HepG2 (cell line): Measurements from ENCODE around the gene MPI. TPM values are rescaled to one million over a fixed set of nuclear protein-coding genes. Genes with fewer than 3 reads are reported as not detected.

Source experiments
- ERF ChIP-seq: IDR thresholded peaks from 2 replicates; pipeline ENCODE4 v1.6.1; 2018; ENCODE audit warnings: missing biosample characterization, missing genetic modification reagents
- MED13 ChIP-seq: sonication (generic); formaldehyde crosslinking; IDR thresholded peaks from 2 replicates; pipeline ENCODE4 v1.5.0; 2020; ENCODE audit warnings: missing genetic modification reagents
- MEIS2 ChIP-seq: sonication (generic); formaldehyde crosslinking; IDR thresholded peaks from 2 replicates; pipeline ENCODE4 v1.9.0; 2021; ENCODE audit warnings: mild to moderate bottlenecking, missing genetic modification reagents
- PAWR ChIP-seq: sonication (generic); formaldehyde crosslinking; IDR thresholded peaks from 2 replicates; pipeline ENCODE4 v1.4.0; 2020; ENCODE audit warnings: missing genetic modification reagents, mild to moderate bottlenecking, borderline replicate concordance
- RAD21 ChIP-seq: fragments of 450-650 bp; formaldehyde crosslinking; IDR thresholded peaks from 2 replicates; pipeline ENCODE4 v1.5.0; 2020; ENCODE audit warnings: mild to moderate bottlenecking
- RBM39 ChIP-seq: fragments of 200-400 bp; formaldehyde crosslinking; IDR thresholded peaks from one replicate; pipeline ENCODE4 v1.6.1; 2018; ENCODE audit warnings: antibody characterized with exemption, mild to moderate bottlenecking, low read depth, low read length; ENCODE audit not compliant: poor library complexity, severe bottlenecking
- REPIN1 ChIP-seq: sonication (generic); formaldehyde crosslinking; IDR thresholded peaks from 2 replicates; pipeline ENCODE4 v1.8.0; 2022; ENCODE audit warnings: missing genetic modification reagents, low read depth, mild to moderate bottlenecking, borderline replicate concordance
- SP1 ChIP-seq, 2 experiments: fragments of 450-650 bp in 1 of 2; sonication (generic) in 1 of 2; formaldehyde crosslinking in 1 of 2; IDR thresholded peaks; 2 replicates each; pipeline versions ENCODE4 v1.4.0 to v1.6.1; 2016 to 2020; ENCODE audit warnings: missing genetic modification reagents in 1 of 2
- SP5 ChIP-seq: IDR thresholded peaks from 2 replicates; pipeline ENCODE4 v1.6.1; 2016; ENCODE audit warnings: low read depth, borderline replicate concordance
- YEATS4 ChIP-seq: sonication (generic); formaldehyde crosslinking; IDR thresholded peaks from 2 replicates; pipeline ENCODE4 v1.4.0; 2020; ENCODE audit warnings: missing genetic modification reagents, borderline replicate concordance
- YY1 ChIP-seq: IDR thresholded peaks from 2 replicates; pipeline ENCODE4 v1.6.1; 2011; ENCODE audit warnings: low read length, low read depth, moderate library complexity, mild to moderate bottlenecking; ENCODE audit not compliant: insufficient read depth, insufficient replicate concordance
- ZBTB3 ChIP-seq: sonication (generic); formaldehyde crosslinking; IDR thresholded peaks from 2 replicates; pipeline ENCODE4 v1.4.0; 2020; ENCODE audit warnings: low read depth, mild to moderate bottlenecking, moderate library complexity, missing genetic modification reagents, borderline replicate concordance
- ZHX2 ChIP-seq, 2 experiments: sonication (generic) in 1 of 2; formaldehyde crosslinking in 1 of 2; IDR thresholded peaks; 2 replicates each; pipeline versions ENCODE4 v1.6.1 to v1.9.0; 2014 to 2022; ENCODE audit warnings: antibody characterized with exemption in 1 of 2, borderline replicate concordance in 1 of 2, inconsistent platforms in 1 of 2, low read depth in 1 of 2, missing genetic modification reagents in 1 of 2
- ZNF205 ChIP-seq: IDR thresholded peaks from 2 replicates; pipeline ENCODE4 v1.6.1; 2018; ENCODE audit warnings: missing biosample characterization, missing genetic modification reagents
- ZNF501 ChIP-seq: sonication (generic); formaldehyde crosslinking; IDR thresholded peaks from 2 replicates; pipeline ENCODE4 v1.5.1; 2020; ENCODE audit warnings: mild to moderate bottlenecking, moderate library complexity, missing genetic modification reagents
- ZNF543 ChIP-seq: sonication (generic); formaldehyde crosslinking; IDR thresholded peaks from 2 replicates; pipeline ENCODE4 v1.4.0; 2020; ENCODE audit warnings: mild to moderate bottlenecking, missing genetic modification reagents
- polyA plus RNA-seq, 8 experiments: library from polyadenylated mRNA; depleted of rRNA in 3 of 8; stranded (reverse) in 7 of 8; unstranded in 1 of 8; fragments of >200 nt; fragmentation: Illumina TruSeq in 4 of 8; extraction: Trizol in 4 of 8; gene quantifications; 2 replicates each; pipeline versions ENCODE4 v1.2.1 to v1.2.3, GENCODE V29; 2011 to 2016; ENCODE audit warnings: low read depth in 4 of 8, missing spikeins in 1 of 8, mixed read lengths in 1 of 8; ENCODE audit not compliant: insufficient read depth in 1 of 8
- total RNA-seq, 5 experiments: library from RNA; depleted of rRNA; stranded (reverse); fragments of >200 nt; fragmentation: Illumina TruSeq; extraction: Trizol; gene quantifications; 2 replicates each; pipeline ENCODE4 v1.2.3, GENCODE V29; 2016; ENCODE audit warnings: low read depth in 1 of 5
- TF ChIP-seq, protein P1 (sequence below): sonication (generic); formaldehyde crosslinking; IDR thresholded peaks from 2 replicates; pipeline ENCODE4 v1.9.0; 2022; ENCODE audit warnings: missing genetic modification reagents, mild to moderate bottlenecking, borderline replicate concordance

The MPI gene
- total and polyA plus RNA-seq, 2 of the 13 experiments (the other 11 are each of a cell fraction or from before 2014, with no cell fraction given), result 36.9 to 63.5 TPM

- TF ChIP-seq, protein P1, sequence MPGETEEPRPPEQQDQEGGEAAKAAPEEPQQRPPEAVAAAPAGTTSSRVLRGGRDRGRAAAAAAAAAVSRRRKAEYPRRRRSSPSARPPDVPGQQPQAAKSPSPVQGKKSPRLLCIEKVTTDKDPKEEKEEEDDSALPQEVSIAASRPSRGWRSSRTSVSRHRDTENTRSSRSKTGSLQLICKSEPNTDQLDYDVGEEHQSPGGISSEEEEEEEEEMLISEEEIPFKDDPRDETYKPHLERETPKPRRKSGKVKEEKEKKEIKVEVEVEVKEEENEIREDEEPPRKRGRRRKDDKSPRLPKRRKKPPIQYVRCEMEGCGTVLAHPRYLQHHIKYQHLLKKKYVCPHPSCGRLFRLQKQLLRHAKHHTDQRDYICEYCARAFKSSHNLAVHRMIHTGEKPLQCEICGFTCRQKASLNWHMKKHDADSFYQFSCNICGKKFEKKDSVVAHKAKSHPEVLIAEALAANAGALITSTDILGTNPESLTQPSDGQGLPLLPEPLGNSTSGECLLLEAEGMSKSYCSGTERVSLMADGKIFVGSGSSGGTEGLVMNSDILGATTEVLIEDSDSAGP, result peak; percentile 42; the same call in 1 of the 2 replicates
- peak; percentile 64 for TF ChIP-seq ZNF205 (CRISPR knock-in tag)
- TF ChIP-seq ZHX2 (IDR thresholded peaks at IDR 0.05; ENCODE audit: low read depth), result peak; percentile 18; the same call in 1 of the 2 replicates
- TF ChIP-seq ZHX2 (CRISPR knock-in tag; IDR thresholded peaks at IDR 0.05; ENCODE audit: borderline replicate concordance), result no peak
- TF ChIP-seq MED13, result no peak
- TF ChIP-seq REPIN1 (CRISPR knock-in tag), result peak; percentile 20; the same call in 1 of the 2 replicates
- TF ChIP-seq PAWR (CRISPR knock-in tag), result 0 out of 2 replicates have a peak, but pooled peaks have one; percentile 65
- TF ChIP-seq ZNF543 (CRISPR knock-in tag), result 0 out of 2 replicates have a peak, but pooled peaks have one; percentile 59
- peak; percentile 77 for TF ChIP-seq RAD21 (CRISPR knock-in tag)
- TF ChIP-seq ZBTB3 (CRISPR knock-in tag), result 0 out of 2 replicates have a peak, but pooled peaks have one; percentile 42
- peak; percentile 66; the same call in 1 of the 2 replicates for TF ChIP-seq ZNF501 (CRISPR knock-in tag)
- TF ChIP-seq YY1, result peak; percentile 73
- no peak for TF ChIP-seq SP1 (IDR thresholded peaks at IDR 0.05)
- peak; percentile 40; the same call in 1 of the 2 replicates for TF ChIP-seq SP1 (CRISPR knock-in tag; IDR thresholded peaks at IDR 0.05)
- peak; percentile 35; the same call in 1 of the 2 replicates for TF ChIP-seq MEIS2 (CRISPR knock-in tag)
- peak; percentile 64; the same call in 1 of the 2 replicates for TF ChIP-seq SP5
- TF ChIP-seq RBM39, result peak; percentile 40
- peak; percentile 76 for TF ChIP-seq YEATS4 (CRISPR knock-in tag)
- peak; percentile 26; the same call in 1 of the 2 replicates for TF ChIP-seq ERF (CRISPR knock-in tag)
Measured at GRCh38 chr15:74842581-74843444, 47.0 kb upstream of the MPI start, which contains the start of gene ULK3 (continued).
